NOMO-1 (cell line): ENCODE data around the gene LDLRAD2.

Experiments used
- DNase-seq, 2 experiments: peaks; one replicate each; lab custom pipeline; 2025; ENCODE audit not compliant: unreplicated experiment in 2 of 2; lab: John Stamatoyannopoulos, UW

Gene LDLRAD2

DNA sequence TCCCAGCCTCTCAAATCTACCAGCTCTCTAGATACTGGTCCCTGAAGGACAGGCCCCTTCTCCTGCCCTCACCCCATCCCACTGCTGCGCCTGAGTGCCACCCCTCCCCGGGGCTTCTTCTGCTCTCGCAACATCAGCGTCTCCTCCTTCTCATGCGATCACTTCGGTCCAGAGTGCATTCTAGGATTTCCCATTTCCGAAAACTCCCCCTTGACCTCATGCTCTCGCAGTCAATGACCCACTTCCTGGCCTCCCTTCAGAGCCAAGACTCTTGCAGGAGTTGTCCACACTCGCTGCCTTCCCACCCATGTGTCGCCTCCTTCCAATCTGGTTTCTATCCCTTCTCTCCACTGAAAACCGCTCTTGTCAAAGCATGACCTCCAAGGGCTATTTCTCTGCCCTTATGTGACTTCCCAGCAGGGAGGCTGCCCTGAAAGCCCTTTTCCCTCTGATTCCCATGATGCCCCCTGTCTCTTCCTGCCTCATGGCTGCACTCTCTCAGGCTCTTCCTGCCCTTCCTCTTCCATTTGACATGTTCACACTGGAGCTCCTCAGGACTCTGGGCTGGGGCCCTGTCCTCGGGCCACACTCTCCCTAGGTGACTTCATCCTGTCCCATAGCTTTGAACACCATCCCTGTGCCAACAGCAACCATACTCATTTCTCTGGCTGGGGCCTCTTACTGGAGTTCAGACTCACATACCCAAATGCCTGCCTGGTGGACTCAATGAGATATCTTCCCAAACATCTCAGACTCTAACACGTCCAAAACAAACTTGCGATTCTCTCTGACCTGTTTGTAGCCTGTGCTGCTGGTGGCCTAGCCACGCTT lies 46.0 kb downstream of the LDLRAD2 start:
- DNase-seq = no peak

DNA sequence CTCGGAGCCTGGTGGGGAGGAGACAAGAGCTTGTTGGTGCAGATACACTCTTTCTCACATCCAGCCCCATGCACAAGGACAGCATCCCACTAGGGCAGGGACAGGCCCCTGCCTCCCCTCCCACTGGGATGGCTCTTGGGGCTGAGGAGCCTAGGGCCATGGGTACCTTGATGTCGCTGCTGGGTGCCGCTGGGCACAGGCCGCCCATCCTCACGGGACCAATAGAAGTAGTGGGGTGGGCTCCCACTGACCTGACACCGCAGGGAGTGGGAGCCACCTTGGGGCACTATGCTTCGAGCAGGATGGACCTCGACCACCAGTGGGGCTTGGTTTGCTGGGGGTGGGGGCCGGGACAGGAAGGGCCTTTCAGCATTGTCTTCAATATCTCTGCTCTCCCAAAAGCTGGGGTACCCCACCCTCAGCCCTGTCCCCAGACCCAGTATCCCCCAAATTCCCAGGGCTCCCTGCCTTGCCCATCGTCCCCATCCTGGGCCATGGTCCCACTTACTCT lies 47.7 kb downstream of the LDLRAD2 start:
- DNase-seq = no peak

DNA sequence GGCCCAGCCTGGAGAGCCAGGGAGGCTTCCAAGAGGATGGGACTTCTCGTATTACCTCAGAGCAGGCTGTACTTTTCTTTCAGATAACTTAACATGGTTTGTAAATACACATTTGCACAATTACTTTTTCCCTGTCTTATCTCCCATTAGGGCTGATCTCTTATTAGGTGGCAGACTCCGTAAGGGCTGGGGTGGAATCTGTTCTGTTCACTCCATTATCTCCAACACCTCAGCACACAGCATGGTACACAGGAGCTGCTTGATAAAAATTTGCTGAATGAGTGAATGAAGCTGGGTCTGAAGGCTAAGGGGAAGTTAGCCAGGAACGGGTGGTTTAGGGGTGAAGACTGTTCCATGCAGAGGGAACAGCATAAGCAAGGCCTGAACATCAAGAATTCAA lies 48.9 kb downstream of the LDLRAD2 start:
- DNase-seq = no peak

DNA sequence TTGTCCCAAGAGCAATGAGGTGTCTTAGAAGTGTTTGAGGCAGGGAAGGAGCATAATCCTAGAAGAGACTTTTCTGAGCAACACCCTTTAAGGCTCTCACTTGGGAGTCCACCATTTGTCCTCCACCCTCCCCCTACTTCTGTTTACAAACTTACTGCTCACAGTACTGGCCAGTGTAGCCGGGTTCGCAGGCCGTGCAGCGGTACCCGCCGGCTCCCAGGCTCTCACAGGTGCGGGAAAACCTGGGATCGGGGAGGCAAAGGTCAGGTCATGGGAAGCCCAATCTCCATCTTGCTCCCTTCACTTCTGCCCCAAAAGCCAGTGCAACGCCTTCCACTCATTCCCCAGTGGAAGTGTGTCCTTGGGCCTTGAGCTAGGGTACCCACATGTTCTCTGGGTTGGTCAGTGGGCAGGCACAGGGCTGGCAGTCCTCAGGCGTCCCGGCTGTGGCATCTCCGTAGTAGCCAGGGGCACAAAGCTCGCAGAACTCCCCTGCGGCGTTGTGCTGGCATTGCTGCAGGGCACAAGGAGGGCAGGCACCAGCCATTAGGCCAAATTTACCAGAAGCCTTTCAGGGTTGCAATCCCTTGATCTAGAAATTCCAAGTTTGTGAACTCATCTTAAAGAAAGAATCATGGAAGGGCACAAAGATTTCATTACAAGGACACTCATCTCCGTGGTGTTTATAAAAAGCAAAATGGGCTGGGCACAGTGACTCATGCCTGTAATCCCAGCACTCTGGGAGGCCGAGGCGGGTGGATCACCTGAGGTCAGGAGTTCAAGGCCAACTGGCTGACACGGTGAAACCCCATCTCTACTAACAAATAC lies 49.8 kb downstream of the LDLRAD2 start:
- DNase-seq = no peak

DNA sequence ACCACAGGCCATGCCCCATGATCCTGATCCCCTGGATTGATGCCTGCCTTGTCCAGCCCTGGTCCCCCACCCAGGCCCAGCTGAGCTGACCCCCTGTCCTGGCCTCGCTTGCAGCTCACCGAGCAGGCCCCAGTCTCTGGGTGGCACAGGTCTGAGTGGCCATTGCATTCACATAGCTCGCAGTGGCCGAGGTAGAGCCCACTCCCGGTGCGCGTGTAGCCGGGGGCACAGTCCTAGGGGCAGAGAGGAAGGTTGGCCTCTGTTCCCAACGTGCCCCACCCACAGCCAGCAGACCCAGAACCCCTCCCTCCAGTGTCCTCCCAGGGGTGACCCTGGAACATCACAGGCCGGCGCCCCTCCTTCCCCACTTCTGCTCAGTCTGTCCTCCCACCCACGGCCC lies 51.9 kb downstream of the LDLRAD2 start:
- no peak for DNase-seq

DNA sequence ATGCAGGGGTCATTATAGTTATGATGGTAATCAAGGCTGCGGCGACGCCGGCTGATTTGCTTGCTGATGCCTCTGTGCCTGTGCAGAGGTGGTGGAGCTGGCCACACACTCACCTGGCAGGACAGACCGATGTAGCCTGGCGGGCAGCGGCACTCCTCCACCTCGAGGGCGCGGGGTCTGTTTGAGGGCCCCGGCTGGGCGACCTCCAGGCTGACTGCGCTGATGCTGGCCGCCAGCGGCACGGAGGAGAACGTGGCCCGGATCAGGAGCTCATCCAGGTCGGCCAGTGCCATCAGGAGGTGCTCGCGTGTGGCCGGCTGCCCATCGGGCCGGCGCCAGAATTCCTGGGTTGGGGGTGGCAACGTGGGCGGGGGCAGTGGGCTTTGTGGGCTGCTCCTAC lies 52.7 kb downstream of the LDLRAD2 start:
- DNase-seq = no peak

DNA sequence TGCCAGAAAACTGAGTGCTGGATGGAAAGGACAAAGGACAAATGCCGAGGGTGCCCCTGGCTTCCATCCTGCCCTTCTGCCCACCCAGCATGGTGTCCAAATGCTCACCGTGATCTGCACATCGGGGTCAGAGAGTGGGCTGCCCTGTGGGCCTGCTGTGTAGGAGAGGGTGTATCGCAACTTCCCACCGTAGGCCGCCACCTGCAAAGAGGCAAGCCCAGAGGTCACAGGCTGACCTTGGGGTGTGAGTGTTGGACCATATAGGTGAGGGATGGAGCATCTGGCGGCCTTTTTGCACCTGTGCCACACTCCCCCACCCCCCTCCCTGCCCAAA lies 53.5 kb downstream of the LDLRAD2 start:
- DNase-seq = no peak

DNA sequence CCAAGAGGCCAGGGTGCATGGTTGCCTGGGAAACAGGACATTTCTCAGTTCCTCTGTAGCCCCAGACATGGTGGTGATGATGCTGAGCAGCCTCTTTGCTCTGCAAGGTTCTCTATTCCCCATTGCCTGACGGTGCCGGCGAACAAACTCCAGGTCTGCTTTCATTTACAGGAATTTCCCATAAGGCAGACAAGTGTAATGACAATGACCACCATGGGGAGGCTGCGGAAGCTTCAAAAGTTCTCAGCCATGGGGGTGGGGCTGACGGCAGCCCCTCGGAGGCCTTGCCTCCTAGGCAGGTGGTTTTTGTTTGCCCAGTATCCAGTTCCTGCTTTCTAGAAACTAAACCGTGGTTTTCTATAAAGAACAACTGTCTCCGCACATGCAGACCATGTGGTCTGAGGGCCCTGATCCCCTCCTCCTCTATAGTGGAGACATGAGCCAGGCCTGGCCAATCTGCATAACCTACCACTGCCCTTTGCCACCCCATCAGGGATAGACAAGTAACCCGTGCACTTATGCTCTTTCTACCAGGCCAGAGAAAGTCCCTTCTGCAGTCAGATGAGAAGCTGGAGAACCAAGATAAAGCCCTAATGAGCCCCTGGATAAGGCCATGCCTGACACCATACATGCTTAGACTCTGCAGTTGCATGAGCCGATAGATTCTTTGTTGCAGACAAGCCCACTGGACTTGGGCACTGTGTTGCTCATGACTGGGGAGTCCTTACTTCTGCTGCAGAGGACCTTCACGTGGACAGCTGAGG lies 54.1 kb downstream of the LDLRAD2 start:
- DNase-seq = peak in 1 of 2 experiments; percentile 47

DNA sequence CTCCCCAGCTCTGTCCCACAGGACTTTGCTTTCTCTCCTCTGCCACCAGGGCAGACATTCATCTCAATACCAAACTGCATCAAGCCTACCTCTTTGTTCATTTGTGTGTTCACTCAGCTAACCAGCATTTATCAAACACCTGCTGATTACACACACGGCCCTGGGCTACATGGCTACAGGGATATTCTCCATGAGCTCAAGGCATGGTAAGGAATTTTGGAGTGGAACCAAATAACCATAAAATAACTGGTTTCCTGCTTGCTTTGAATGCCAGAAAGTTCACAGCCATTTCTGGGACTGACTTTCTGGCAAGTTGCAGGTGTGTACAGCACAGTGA lies 54.6 kb downstream of the LDLRAD2 start:
- no peak for DNase-seq

DNA sequence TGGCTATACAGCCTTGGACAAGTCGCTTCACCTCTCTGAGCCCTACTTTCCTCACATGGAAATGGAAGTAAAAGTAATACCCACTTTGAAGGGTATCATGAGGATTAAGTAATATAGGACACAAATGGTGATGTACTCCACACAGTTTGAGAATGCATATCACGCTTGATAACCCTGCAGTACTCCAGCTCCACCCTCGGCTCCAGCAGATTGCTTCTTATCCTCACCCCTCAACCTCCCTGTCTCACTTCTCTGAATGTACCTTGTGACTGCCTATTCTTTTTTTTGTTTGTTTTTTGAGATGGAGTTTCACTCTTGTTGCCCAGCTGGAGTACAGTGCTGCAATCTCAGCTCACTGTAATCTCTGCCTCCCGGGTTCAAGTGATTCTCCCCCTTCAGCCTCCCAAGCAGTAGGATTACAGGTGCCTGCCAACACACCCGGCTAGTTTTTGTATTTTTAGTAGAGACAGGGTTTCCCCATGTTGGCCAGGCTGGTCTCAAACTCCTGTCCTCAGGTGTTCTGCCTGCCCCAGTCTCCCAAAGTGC lies 55.5 kb downstream of the LDLRAD2 start:
- DNase-seq = no peak

DNA sequence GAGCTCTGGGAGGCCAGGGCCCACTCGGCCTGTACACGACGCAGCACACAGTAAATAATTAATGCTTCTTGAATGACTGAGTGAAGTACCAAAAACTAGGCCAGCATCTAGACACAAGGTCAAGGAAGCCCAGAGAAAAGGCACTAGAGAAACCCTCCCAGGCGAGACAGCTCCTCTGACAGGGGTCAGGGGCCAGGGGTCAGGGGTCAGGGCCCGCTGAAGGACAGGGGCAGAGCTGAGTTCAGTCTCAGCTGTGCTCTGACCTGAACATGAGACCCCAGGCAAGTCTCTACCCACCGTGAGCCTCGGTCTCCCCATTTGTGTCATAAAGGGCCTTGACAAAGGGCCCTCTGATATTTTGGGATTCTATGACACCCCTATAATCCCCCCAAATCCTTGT lies 56.4 kb downstream of the LDLRAD2 start:
- DNase-seq = no peak

DNA sequence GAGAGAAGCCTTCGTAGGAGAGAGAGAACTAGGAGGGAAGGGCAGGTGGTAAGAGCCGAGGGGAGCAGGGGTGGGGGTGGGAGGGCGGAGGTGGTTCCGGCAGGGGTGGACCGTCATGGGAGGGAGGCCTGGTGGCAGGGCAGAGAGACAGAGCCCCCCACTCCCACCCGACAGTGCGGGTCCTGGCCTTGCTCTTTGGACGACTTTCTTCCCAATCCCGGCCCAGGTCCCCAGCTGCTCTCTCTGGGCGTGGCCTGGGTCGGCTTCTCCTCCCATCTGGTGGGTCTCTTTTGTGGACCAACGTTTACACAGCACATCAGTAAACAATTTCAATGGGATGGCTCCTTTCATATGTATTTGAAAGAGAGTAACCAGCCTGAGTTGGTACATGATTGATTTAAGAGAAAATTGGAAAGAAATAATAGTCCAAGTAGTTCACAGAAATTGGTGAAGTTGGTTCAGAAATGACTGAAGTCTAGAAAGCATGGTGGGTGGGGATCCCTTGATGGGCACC lies 56.9 kb downstream of the LDLRAD2 start:
- no peak for DNase-seq

DNA sequence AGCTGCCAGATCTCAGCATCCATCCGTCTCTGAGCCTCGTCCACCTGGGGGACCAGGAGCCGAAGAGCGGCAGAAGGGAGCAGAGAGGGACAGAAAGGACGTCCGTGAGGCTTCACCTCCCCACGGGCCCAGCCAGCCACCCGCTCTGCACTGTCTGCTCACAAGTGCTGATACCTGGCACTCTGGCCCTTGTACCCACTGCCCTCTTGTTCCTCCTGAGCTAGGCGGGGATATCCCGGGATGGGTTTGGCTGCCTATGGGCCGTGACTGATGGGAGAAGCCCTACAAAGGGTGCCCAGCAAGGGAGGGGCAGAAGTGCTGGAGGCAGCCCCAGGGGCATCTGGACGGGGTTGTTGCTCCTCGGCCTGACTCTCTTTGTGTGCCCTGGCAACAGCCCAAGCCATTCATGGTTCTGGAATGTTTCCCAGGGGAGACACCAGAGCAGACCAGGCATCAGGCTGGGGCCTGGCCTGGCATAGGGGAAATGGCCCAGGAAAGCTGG lies 57.6 kb downstream of the LDLRAD2 start:
- DNase-seq = no peak

DNA sequence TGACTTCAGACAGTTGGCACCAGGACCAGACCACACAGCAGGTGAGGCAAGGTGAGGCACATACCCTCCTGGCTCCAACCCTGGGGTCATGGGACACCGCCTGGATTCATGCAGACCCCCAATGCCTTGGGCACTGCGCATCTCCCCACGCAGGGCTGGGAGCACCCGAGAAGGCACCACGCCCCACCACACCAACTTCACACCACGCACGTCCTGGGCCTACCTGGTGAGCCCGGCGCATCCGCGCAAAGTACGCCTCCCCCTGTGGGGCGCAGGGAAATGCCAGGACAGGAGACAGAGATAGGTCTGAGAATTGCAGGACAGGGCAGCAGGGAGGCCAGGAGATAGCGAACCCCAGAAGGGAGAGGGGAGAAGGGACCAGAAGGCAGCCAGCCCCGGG lies 58.5 kb downstream of the LDLRAD2 start:
- no peak for DNase-seq

DNA sequence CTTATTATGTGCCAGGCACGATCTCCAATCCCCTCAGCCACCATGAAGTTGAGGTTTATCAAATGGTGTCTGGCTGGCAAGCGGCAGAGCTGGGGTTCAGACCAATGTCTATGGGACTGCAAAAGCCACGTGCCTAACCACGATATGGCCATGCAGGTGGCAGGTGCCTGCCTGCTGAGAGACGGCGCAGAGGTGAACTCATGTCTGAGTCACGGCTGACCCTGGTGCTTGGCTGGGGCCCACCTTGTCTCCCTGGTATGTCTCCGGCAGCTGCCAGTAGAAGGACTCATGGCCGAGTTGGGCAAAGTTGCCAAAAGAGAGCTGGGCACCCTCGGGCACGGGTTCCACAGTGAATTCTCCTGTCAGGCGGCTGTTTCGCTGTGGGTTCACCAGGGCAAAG lies 59.9 kb downstream of the LDLRAD2 start:
- DNase-seq = no peak

DNA sequence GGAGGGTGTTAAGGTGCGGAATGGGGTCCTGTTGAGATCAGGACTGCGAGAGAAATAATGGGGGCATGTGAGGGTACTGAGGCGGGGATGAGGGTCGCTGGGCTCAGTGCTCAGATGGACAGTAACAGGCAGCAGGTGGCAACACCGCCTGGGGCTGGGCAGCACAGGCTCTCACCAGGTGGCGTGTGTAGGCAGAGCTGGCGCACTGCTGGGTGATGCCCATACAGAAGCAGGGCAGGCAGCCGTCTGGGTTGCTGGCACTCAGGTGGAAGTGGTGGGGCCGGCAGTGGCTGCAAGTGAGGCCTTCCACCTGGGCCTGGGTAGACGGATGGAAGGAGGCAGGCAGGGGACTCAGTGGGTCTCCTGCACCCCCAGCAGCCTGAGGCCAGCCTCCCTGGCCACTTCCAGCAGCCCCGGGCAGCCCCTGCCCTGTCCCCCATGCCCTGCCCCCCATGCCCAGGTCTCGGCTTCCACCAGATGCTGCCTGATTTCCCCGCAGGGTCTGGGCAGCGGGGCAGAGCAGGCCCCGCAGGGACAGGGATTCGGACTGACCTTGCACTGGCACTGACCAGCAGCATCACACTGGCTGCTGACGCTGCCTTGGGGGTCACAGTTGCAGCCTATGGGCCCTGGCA lies 60.5 kb downstream of the LDLRAD2 start:
- DNase-seq = no peak

DNA sequence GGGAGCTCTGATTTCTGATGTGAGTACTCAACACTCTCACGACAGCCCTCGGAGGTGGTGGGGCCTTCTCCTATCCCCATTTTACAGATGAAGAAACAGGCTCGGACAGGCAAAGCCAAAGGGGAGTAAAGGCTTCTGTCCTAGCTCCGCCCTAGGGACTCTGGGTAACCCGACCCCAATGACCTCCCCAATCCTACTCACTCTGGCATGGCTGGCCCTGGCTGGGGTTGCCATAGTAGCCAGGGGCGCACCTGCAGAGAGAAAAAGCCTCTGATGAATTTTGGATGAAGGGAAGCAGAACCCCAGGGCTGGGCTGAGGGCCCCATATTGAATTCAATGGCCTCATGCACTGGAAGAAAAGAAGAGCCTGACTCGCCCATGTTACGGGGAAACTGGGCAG lies 61.1 kb downstream of the LDLRAD2 start:
- DNase-seq = no peak

DNA sequence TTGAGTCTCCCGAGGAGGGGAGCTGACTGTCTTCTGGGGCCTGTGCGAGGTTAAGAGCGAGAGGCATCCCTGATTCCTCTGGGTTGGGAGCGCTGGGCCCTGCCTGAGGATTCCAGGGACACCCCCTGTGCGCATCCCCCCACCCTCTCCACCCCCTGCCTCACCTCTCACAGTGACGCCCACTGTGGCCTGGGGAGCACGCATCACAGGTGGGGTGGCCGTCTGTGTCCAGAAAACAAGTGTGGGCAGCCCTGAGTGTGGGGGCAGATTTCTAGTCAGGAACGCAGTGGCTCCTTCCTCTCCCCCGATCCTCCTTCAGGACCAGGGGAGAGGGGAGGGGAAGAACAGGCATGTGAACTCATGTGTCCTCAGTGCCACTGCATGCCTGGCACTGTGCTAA lies 61.7 kb downstream of the LDLRAD2 start:
- no peak for DNase-seq

DNA sequence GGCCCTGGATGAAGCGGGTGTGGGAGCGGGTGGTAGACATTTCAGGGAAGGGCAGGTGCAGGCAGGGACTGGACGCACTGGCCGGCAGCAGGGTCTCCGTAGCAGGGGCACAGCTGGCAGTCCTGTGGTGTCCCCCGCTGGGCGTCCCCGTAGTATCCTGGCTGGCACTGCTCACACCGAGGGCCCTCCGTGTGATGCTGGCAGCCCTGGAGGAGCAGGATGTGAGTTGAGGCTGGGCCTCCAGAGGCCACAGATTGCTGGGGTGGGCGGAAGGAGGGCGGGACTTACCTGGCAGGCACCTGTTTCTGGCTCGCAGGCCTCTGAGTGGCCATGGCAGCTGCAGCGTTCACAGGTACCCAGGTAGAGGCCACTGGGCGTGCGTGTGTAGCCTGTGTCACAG lies 62.3 kb downstream of the LDLRAD2 start:
- DNase-seq = no peak
